ENCODE measurements around the gene PRDM16. TPM values are rescaled to one million over a fixed set of nuclear protein-coding genes. Genes with fewer than 3 reads are reported as not detected.

PRDM16 gene
- polyA plus RNA-seq, 1 donor (not counting 4 experiments of a cell fraction or from before 2014, with no cell fraction given): 0.05 TPM

DNA sequence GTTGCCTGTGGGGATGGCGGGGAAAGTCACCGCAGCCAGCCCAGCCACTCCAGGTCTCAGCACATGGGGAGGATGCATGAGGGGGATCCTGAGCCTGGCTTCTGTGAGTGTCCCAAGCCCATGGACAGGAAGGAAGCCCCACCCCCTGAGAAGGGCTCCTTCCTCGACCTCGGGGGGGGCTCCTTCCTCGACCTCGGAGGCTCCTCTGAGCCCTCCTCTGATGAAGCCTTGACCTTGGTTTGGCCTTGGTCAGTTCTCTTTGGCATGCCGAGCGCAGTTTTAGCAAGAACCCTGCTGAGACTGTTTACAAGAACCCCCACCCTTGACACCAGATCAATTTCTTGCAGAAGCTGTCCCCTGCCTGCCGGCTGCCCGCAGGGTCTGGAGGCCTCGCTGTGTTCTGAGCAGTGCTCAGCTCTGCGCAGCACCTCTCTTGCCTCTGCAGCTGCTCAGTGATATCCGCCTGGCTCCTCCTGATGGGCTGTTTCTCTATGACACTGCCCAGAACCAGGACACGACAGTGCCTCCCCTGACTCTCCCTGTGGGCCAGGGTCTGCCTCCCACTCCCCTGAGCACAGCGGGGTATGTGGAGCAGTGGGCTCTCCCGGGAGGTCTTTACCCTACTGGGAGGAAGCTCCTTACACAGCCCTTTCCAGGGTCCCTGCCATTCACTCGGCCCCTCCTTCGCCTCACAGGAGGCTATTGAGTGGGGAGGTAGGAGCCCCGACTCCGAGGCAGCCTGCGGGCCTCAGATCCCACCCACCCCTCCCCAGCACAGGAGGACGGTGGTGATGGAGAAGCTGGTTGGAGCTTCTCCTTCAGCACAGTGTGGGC, 32.3 kb upstream of the PRDM16 start:
- H3K4me3 ChIP-seq (ENCODE audit: control insufficient read depth in 2 of 3, extremely low read depth in 1 of 3, insufficient read depth in 2 of 3, low read depth in 1 of 3, low read length in 3 of 3): no peak overlapping the region
- TF ChIP-seq EZH2 (IDR thresholded peaks at IDR 0.05; ENCODE audit: low read length): no peak
- TF ChIP-seq, protein P1, sequence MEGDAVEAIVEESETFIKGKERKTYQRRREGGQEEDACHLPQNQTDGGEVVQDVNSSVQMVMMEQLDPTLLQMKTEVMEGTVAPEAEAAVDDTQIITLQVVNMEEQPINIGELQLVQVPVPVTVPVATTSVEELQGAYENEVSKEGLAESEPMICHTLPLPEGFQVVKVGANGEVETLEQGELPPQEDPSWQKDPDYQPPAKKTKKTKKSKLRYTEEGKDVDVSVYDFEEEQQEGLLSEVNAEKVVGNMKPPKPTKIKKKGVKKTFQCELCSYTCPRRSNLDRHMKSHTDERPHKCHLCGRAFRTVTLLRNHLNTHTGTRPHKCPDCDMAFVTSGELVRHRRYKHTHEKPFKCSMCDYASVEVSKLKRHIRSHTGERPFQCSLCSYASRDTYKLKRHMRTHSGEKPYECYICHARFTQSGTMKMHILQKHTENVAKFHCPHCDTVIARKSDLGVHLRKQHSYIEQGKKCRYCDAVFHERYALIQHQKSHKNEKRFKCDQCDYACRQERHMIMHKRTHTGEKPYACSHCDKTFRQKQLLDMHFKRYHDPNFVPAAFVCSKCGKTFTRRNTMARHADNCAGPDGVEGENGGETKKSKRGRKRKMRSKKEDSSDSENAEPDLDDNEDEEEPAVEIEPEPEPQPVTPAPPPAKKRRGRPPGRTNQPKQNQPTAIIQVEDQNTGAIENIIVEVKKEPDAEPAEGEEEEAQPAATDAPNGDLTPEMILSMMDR (optimal IDR thresholded peaks at IDR 0.05 in 1 of 3, IDR thresholded peaks at IDR 0.05 in 1 of 3, conservative IDR thresholded peaks at IDR 0.05 in 1 of 3; ENCODE audit: extremely low read depth in 1 of 3, insufficient read depth in 2 of 3, low read length in 3 of 3): no peak
- dilution Hi-C loops (cut with MboI; ENCODE audit: extremely low pct_ligation_motif_present, low sequenced_read_pairs): no loop called here
- H3K9me3 ChIP-seq (ENCODE audit: control insufficient read depth, low read depth, low read length): peaks cover 7% of the 10 kb centered on the region
- H3K4me1 ChIP-seq (ENCODE audit: control insufficient read depth, extremely low read depth, insufficient read depth, low read length): no peaks in the 10 kb centered on the region
- H2AFZ ChIP-seq (ENCODE audit: control insufficient read depth, low read length): no peak overlapping the region
- no peaks in the 10 kb centered on the region for H3K79me2 ChIP-seq (ENCODE audit: control insufficient read depth, insufficient read depth, low read length)
- no peaks in the 10 kb centered on the region for H3K9me1 ChIP-seq (ENCODE audit: control insufficient read depth, extremely low read depth, insufficient read depth, low read length)
- no peak overlapping the region for H3K4me2 ChIP-seq (ENCODE audit: control insufficient read depth, extremely low read depth, insufficient read depth, low read depth, low read length)
- H3K9ac ChIP-seq (ENCODE audit: control insufficient read depth, extremely low read depth, insufficient read depth, low read length): no peak overlapping the region
- no peaks in the 10 kb centered on the region for H4K20me1 ChIP-seq (ENCODE audit: control insufficient read depth, extremely low read depth, insufficient read depth, low read length)
- no peaks in the 10 kb centered on the region for H3K36me3 ChIP-seq (ENCODE audit: control insufficient read depth in 2 of 2, extremely low read depth in 1 of 2, insufficient read depth in 2 of 2, low read length in 2 of 2)
- DNase-seq (ENCODE audit: low read depth, low spot score): no peak
- H3K27ac ChIP-seq (ENCODE audit: control insufficient read depth, insufficient read depth, low read length): no peak overlapping the region
- no peak for FAIRE-seq
- no peaks in the 10 kb centered on the region for H3K27me3 ChIP-seq (ENCODE audit: control insufficient read depth, extremely low read depth, insufficient read depth, low read length)

GRCh38 chr1:3037281-3038040, 31.5 kb upstream of the PRDM16 start:
- no peak for FAIRE-seq
- dilution Hi-C loops (cut with MboI; ENCODE audit: extremely low pct_ligation_motif_present, low sequenced_read_pairs): no loop called here
- no peak overlapping the region for H3K4me3 ChIP-seq (ENCODE audit: control insufficient read depth in 2 of 3, extremely low read depth in 1 of 3, insufficient read depth in 2 of 3, low read depth in 1 of 3, low read length in 3 of 3)

More at GRCh38 chr1:3037281-3038040, 31.5 kb upstream of the PRDM16 start:
- H3K9me3 ChIP-seq (ENCODE audit: control insufficient read depth, low read depth, low read length): peaks cover 7% of the 10 kb centered on the region
- no peak overlapping the region for H3K9ac ChIP-seq (ENCODE audit: control insufficient read depth, extremely low read depth, insufficient read depth, low read length)
- no peak overlapping the region for H3K27ac ChIP-seq (ENCODE audit: control insufficient read depth, insufficient read depth, low read length)
- no peak overlapping the region for H3K4me2 ChIP-seq (ENCODE audit: control insufficient read depth, extremely low read depth, insufficient read depth, low read depth, low read length)
- no peak for TF ChIP-seq EZH2 (IDR thresholded peaks at IDR 0.05; ENCODE audit: low read length)
- TF ChIP-seq, protein P1 (optimal IDR thresholded peaks at IDR 0.05 in 1 of 3, IDR thresholded peaks at IDR 0.05 in 1 of 3, conservative IDR thresholded peaks at IDR 0.05 in 1 of 3; ENCODE audit: extremely low read depth in 1 of 3, insufficient read depth in 2 of 3, low read length in 3 of 3): no peak
- DNase-seq (ENCODE audit: low read depth, low spot score): no peak
- H3K36me3 ChIP-seq (ENCODE audit: control insufficient read depth in 2 of 2, extremely low read depth in 1 of 2, insufficient read depth in 2 of 2, low read length in 2 of 2): no peaks in the 10 kb centered on the region
- no peaks in the 10 kb centered on the region for H3K27me3 ChIP-seq (ENCODE audit: control insufficient read depth, extremely low read depth, insufficient read depth, low read length)
- H3K79me2 ChIP-seq (ENCODE audit: control insufficient read depth, insufficient read depth, low read length): no peaks in the 10 kb centered on the region
- no peaks in the 10 kb centered on the region for H4K20me1 ChIP-seq (ENCODE audit: control insufficient read depth, extremely low read depth, insufficient read depth, low read length)
- H3K4me1 ChIP-seq (ENCODE audit: control insufficient read depth, extremely low read depth, insufficient read depth, low read length): no peaks in the 10 kb centered on the region
- H3K9me1 ChIP-seq (ENCODE audit: control insufficient read depth, extremely low read depth, insufficient read depth, low read length): no peaks in the 10 kb centered on the region
- H2AFZ ChIP-seq (ENCODE audit: control insufficient read depth, low read length): no peak overlapping the region
